ENCODE results near the gene TEX2.
A peak's percentile ranks its signal among the peaks of the same experiment; 100 is the strongest.
"Not testable (repeated sequence)": the region's sequence is repeated elsewhere in the genome, so short reads cannot be mapped to it uniquely, and the experiment has no call there.

The TEX2 gene

GRCh38 chr17:64232466-64233262 lies 30.4 kb downstream of the TEX2 start:
- peak; percentile 31 for DNase-seq

- peak; percentile 42 for DNase-seq
Observed at GRCh38 chr17:64231567-64232141, 31.4 kb downstream of the TEX2 start.

GRCh38 chr17:64230791-64231408 lies 32.2 kb downstream of the TEX2 start:
- DNase-seq, result peak; percentile 90

GRCh38 chr17:64229815-64230728 lies 33.0 kb downstream of the TEX2 start:
- peak; percentile 51 for DNase-seq

GRCh38 chr17:64226132-64226531 lies 36.9 kb downstream of the TEX2 start:
- no peak for DNase-seq

GRCh38 chr17:64225410-64225809 lies 37.6 kb downstream of the TEX2 start:
- DNase-seq, result no peak

- DNase-seq, result no peak
Observed at GRCh38 chr17:64223931-64224629, 39.0 kb downstream of the TEX2 start.

- DNase-seq, result no peak
Observed at GRCh38 chr17:64223283-64223682, 39.8 kb downstream of the TEX2 start.

GRCh38 chr17:64221679-64222078 lies 41.4 kb downstream of the TEX2 start:
- no peak for DNase-seq

- not testable (repeated sequence) for DNase-seq
Observed at GRCh38 chr17:64220604-64221003, 42.5 kb downstream of the TEX2 start.

- no peak for DNase-seq
Observed at GRCh38 chr17:64219571-64219970, 43.5 kb downstream of the TEX2 start.

GRCh38 chr17:64218066-64218465 lies 45.0 kb downstream of the TEX2 start:
- DNase-seq, result no peak

- no peak for DNase-seq
Observed at GRCh38 chr17:64217249-64217691, 45.8 kb downstream of the TEX2 start.

GRCh38 chr17:64216338-64217248 lies 46.5 kb downstream of the TEX2 start:
- peak; percentile 69 for DNase-seq

- no peak for DNase-seq
Observed at GRCh38 chr17:64216000-64216337, 47.1 kb downstream of the TEX2 start.

- DNase-seq, result no peak
Observed at GRCh38 chr17:64214950-64215349, 48.1 kb downstream of the TEX2 start.

GRCh38 chr17:64213995-64214811 lies 48.9 kb downstream of the TEX2 start:
- no peak for DNase-seq

- DNase-seq, result no peak
Observed at GRCh38 chr17:64212122-64212521, 50.9 kb downstream of the TEX2 start.

- no peak for DNase-seq
Observed at GRCh38 chr17:64209983-64210382, 53.1 kb downstream of the TEX2 start.

- DNase-seq, result no peak
Observed at GRCh38 chr17:64209356-64209941, 53.6 kb downstream of the TEX2 start.

All from islet precursor cell (in vitro differentiated cells).